ENCODE data around the gene DUSP16. TPM values are rescaled to one million over a fixed set of nuclear protein-coding genes. Genes with fewer than 3 reads are reported as not detected.

The DUSP16 gene
- total RNA-seq, 1 experiment from 2014 or later: 63.9 TPM

DNA sequence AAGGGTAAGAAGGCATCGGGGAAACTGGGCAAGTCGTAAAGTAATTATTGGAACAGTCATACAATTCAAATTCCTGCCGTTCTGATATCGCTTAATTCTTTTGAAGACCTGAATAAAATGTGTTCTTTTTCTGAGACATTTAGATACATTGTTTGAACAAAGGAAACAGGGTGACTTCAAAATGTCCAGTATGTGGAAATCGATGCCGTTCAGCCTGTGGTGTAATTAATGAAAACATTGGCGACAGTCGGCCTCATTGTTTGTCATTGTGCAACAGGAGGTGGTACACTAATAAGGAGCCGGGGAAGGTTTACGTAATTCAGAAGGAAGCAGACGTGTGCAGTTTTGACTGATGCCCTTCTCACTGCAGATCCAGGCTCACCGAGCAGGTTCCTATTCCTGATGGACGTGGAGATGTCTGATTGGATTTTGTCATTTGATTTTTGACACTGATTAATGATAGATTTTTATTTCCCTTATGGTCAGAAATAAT lies 113.1 kb downstream of the DUSP16 start:
- DNase-seq: peak; percentile 67 to 69

DNA sequence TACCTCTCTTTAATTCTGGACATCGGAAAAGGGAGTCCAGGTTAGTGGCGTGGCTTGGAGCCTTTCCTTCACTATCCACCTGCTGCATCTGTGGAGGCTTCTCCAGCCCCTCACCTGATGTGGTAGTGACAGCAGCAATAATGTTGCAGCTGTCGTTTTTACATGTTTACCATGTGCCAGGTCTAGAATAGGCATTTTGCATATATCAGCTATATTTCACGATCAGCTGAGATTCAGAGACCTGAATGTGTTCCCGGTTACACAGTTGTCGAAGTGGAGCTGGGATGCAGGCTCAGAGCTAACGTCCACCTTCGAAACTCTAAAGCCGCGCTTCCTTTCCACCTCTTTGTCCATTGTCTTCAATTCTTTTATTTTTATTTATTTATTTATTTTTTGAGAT lies 114.8 kb downstream of the DUSP16 start:
- no TSS peak for BruUV-seq (replicated peaks)
- TF ChIP-seq, protein P1, sequence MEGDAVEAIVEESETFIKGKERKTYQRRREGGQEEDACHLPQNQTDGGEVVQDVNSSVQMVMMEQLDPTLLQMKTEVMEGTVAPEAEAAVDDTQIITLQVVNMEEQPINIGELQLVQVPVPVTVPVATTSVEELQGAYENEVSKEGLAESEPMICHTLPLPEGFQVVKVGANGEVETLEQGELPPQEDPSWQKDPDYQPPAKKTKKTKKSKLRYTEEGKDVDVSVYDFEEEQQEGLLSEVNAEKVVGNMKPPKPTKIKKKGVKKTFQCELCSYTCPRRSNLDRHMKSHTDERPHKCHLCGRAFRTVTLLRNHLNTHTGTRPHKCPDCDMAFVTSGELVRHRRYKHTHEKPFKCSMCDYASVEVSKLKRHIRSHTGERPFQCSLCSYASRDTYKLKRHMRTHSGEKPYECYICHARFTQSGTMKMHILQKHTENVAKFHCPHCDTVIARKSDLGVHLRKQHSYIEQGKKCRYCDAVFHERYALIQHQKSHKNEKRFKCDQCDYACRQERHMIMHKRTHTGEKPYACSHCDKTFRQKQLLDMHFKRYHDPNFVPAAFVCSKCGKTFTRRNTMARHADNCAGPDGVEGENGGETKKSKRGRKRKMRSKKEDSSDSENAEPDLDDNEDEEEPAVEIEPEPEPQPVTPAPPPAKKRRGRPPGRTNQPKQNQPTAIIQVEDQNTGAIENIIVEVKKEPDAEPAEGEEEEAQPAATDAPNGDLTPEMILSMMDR (IDR thresholded peaks at IDR 0.05; ENCODE audit: insufficient read depth in 1 of 2, low read depth in 1 of 2, low read length in 1 of 2, severe bottlenecking in 1 of 2, unreplicated experiment in 1 of 2): no peak
- peaks cover 8% of the 10 kb centered on the region for H3K36me3 Mint-ChIP-seq (ENCODE audit: insufficient read depth, unreplicated experiment)
- intact Hi-C loops (cut with micrococcal nuclease; ENCODE audit: unreplicated experiment): no loop called here
- CTCF ChIA-PET: interaction anchor here (1.0 kb wide), 1 partner anchor 71 kb away, joined by 3 read pairs; no protein-coding TSS in a partner anchor
- no peak overlapping the region for H3K4me3 ChIP-seq (ENCODE audit: low read depth, low read length)
- no peaks in the 10 kb centered on the region for H3K27me3 ChIP-seq (replicated peaks; ENCODE audit: control insufficient read depth, insufficient read depth, low read length)
- H3K9me3 ChIP-seq: no peaks in the 10 kb centered on the region
- H3K9me3 Mint-ChIP-seq (ENCODE audit: unreplicated experiment): no peaks in the 10 kb centered on the region
- no peak for DNase-seq
- POLR2A ChIA-PET: no interaction called here
- peaks cover 27% of the 10 kb centered on the region for H3K4me1 Mint-ChIP-seq (ENCODE audit: low read depth, unreplicated experiment)
- no peaks in the 10 kb centered on the region for H3K36me3 ChIP-seq (ENCODE audit: control insufficient read depth, insufficient read depth, low read length)
- no peak overlapping the region for H3K4me3 Mint-ChIP-seq (ENCODE audit: unreplicated experiment)
- H3K27ac Mint-ChIP-seq (ENCODE audit: unreplicated experiment): no peak overlapping the region
- peaks cover 25% of the 10 kb centered on the region for H3K4me1 ChIP-seq
- H3K27me3 Mint-ChIP-seq (ENCODE audit: insufficient read depth, unreplicated experiment): no peaks in the 10 kb centered on the region

More for the DNA sequence above, 113.1 kb downstream of the DUSP16 start:
- ChIA-PET CTCF (no interaction called here), POLR2A (interaction anchor here (1.2 kb wide), 1 partner anchor 46 kb away, joined by 3 read pairs; no protein-coding TSS in a partner anchor)
- no peaks in the 10 kb centered on the region for H3K9me3 Mint-ChIP-seq (ENCODE audit: unreplicated experiment)
- TF ChIP-seq, protein P1 (IDR thresholded peaks at IDR 0.05; ENCODE audit: insufficient read depth in 1 of 2, low read depth in 1 of 2, low read length in 1 of 2, severe bottlenecking in 1 of 2, unreplicated experiment in 1 of 2): no peak
- no peaks in the 10 kb centered on the region for H3K27me3 ChIP-seq (replicated peaks; ENCODE audit: control insufficient read depth, insufficient read depth, low read length)
- H3K27me3 Mint-ChIP-seq (ENCODE audit: insufficient read depth, unreplicated experiment): no peaks in the 10 kb centered on the region
- BruUV-seq (replicated peaks): no TSS peak
- H3K4me3 ChIP-seq (ENCODE audit: low read depth, low read length): no peak overlapping the region
- peak overlapping the region; percentile 34 for H3K27ac Mint-ChIP-seq (ENCODE audit: unreplicated experiment)
- H3K36me3 Mint-ChIP-seq (ENCODE audit: insufficient read depth, unreplicated experiment): peaks cover 8% of the 10 kb centered on the region
- H3K4me1 ChIP-seq: peaks cover 25% of the 10 kb centered on the region
- no peaks in the 10 kb centered on the region for H3K9me3 ChIP-seq
- no peak overlapping the region for H3K4me3 Mint-ChIP-seq (ENCODE audit: unreplicated experiment)
- H3K36me3 ChIP-seq (ENCODE audit: control insufficient read depth, insufficient read depth, low read length): no peaks in the 10 kb centered on the region
- intact Hi-C loops (cut with micrococcal nuclease; ENCODE audit: unreplicated experiment): loop anchor here (2.0 to 5.0 kb wide), 2 partner anchors 73 to 113 kb away; partner anchors contain the start of gene DUSP16
- peaks cover 26% of the 10 kb centered on the region for H3K4me1 Mint-ChIP-seq (ENCODE audit: low read depth, unreplicated experiment)

DNA sequence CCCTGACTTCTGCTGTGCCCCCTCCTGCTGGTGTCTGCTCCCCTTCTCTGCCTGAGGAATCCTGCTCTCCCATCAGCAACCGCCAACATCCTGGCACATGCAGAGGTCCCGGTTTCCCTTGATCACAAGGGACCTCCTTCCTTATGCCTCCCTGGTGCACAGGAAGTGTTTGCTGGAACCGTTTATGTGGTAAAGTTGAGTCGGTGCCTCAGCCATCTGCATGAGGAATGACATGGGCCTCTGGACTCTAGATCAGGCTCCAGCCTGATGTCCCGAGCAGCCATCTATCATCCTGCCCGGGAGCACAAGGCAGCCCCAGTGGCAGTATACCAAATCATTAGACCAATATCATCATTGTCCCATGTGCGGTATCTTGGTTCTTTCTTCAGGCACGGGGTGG lies 115.4 kb downstream of the DUSP16 start:
- H3K27me3 Mint-ChIP-seq (ENCODE audit: insufficient read depth, unreplicated experiment): no peaks in the 10 kb centered on the region
- peaks cover 8% of the 10 kb centered on the region for H3K36me3 Mint-ChIP-seq (ENCODE audit: insufficient read depth, unreplicated experiment)
- intact Hi-C loops (cut with micrococcal nuclease; ENCODE audit: unreplicated experiment): no loop called here

More for the DNA sequence above, 115.4 kb downstream of the DUSP16 start:
- H3K4me3 Mint-ChIP-seq (ENCODE audit: unreplicated experiment): no peak overlapping the region
- Histone ChIP-seq H3K27me3 (replicated peaks; ENCODE audit: control insufficient read depth, insufficient read depth, low read length) (no peaks in the 10 kb centered on the region), H3K36me3 (ENCODE audit: control insufficient read depth, insufficient read depth, low read length) (no peaks in the 10 kb centered on the region), H3K4me1 (peaks cover 31% of the 10 kb centered on the region), H3K4me3 (ENCODE audit: low read depth, low read length) (no peak overlapping the region), H3K9me3 (no peaks in the 10 kb centered on the region)
- no peaks in the 10 kb centered on the region for H3K9me3 Mint-ChIP-seq (ENCODE audit: unreplicated experiment)
- TF ChIP-seq, protein P1 (IDR thresholded peaks at IDR 0.05; ENCODE audit: insufficient read depth in 1 of 2, low read depth in 1 of 2, low read length in 1 of 2, severe bottlenecking in 1 of 2, unreplicated experiment in 1 of 2): no peak
- ChIA-PET POLR2A (no interaction called here), CTCF (interaction anchor here (1.0 kb wide), 1 partner anchor 70 kb away, joined by 3 read pairs; no protein-coding TSS in a partner anchor)
- H3K4me1 Mint-ChIP-seq (ENCODE audit: low read depth, unreplicated experiment): peaks cover 33% of the 10 kb centered on the region
- no peak overlapping the region for H3K27ac Mint-ChIP-seq (ENCODE audit: unreplicated experiment)
- no peak for DNase-seq
- no TSS peak for BruUV-seq (replicated peaks)
